ENCODE data around the gene CPE.

- TF ChIP-seq POLR2A (IDR thresholded peaks at IDR 0.05; ENCODE audit: low read depth) (no peak), CTCF (IDR thresholded peaks at IDR 0.05) (no peak), POLR2AphosphoS5 (IDR thresholded peaks at IDR 0.05) (no peak), EP300 (IDR thresholded peaks at IDR 0.05) (no peak)
Measured at GRCh38 chr4:165449333-165449732, 70.5 kb downstream of the CPE start.

All from esophagus muscularis mucosa (tissue), 4 donors.